SU-DHL-6 (cell line): ENCODE data around the gene CERS6.

Source experiments
- H2AFZ ChIP-seq: fragments of 200-600 bp; sonication (generic); 2 replicates; pipeline ENCODE4 v1.6.1; 2014; ENCODE audit warnings: low read depth, mild to moderate bottlenecking, moderate library complexity, mixed read lengths, antibody characterized with exemption, low read length; ENCODE audit not compliant: severe bottlenecking
- H3F3A ChIP-seq: fragments of 200-600 bp; shearing (Covaris generic); 2 replicates; pipeline ENCODE4 v1.6.0; 2016; ENCODE audit warnings: antibody characterized with exemption, mild to moderate bottlenecking; ENCODE audit not compliant: insufficient read depth
- H3K27ac ChIP-seq: fragments of 200-600 bp; sonication (generic); 2 replicates; pipeline ENCODE4 v1.5.1; 2016; ENCODE audit warnings: low read depth, mild to moderate bottlenecking, low read length, moderate library complexity, mixed read lengths
- H3K27me3 ChIP-seq: fragments of 200-600 bp; sonication (generic), shearing (Covaris generic); 2 replicates; pipeline ENCODE4 v1.6.0; 2014; ENCODE audit warnings: mild to moderate bottlenecking, low read length
- H3K36me3 ChIP-seq: fragments of 200-600 bp; sonication (generic); 2 replicates; pipeline ENCODE4 v1.6.1; 2014; ENCODE audit warnings: mild to moderate bottlenecking, low read length, mixed read lengths
- H3K4me2 ChIP-seq: fragments of 300-600, 200-600 bp; shearing (Covaris generic), sonication (generic); 2 replicates; pipeline ENCODE4 v1.6.0; 2014; ENCODE audit warnings: low read length, low read depth, mild to moderate bottlenecking; ENCODE audit not compliant: poor library complexity, severe bottlenecking
- H3K4me3 ChIP-seq: fragments of 200-600 bp; sonication (generic); 2 replicates; pipeline ENCODE4 v1.5.1; 2014; ENCODE audit warnings: antibody characterized with exemption, low read length, mild to moderate bottlenecking, mixed read lengths; ENCODE audit not compliant: insufficient read depth, poor library complexity, severe bottlenecking
- H3K79me2 ChIP-seq: fragments of 200-600 bp; sonication (generic); 2 replicates; pipeline ENCODE4 v1.6.1; 2014; ENCODE audit warnings: mild to moderate bottlenecking, low read length, moderate library complexity; ENCODE audit not compliant: insufficient read depth
- H3K9ac ChIP-seq: fragments of 200-600 bp; sonication (generic); 2 replicates; pipeline ENCODE4 v1.7.0; 2014; ENCODE audit warnings: mild to moderate bottlenecking, low read length
- H3K9me2 ChIP-seq: fragments of 200-600 bp; sonication (generic); replicated peaks from 2 replicates; pipeline ENCODE4 v1.6.1; 2014; ENCODE audit warnings: low read length; ENCODE audit not compliant: insufficient read depth
- H3K9me3 ChIP-seq: fragments of 200-600 bp; sonication (generic); 2 replicates; pipeline ENCODE4 v1.6.1; 2014; ENCODE audit warnings: low read length, mixed read lengths; ENCODE audit not compliant: insufficient read depth
- H4K20me1 ChIP-seq: fragments of 200-600 bp; sonication (generic); 2 replicates; pipeline ENCODE4 v1.6.1; 2014; ENCODE audit warnings: low read depth, mild to moderate bottlenecking, antibody characterized with exemption, low read length, moderate library complexity, mixed read lengths
- CTCF ChIP-seq: fragments of 200-600 bp; sonication (generic); IDR thresholded peaks from one replicate; pipeline ENCODE4 v1.5.1; 2017; ENCODE audit warnings: antibody characterized with exemption, mild to moderate bottlenecking, low read length, moderate library complexity; ENCODE audit not compliant: insufficient read depth, poor library complexity, severe bottlenecking
- EZH2phosphoT487 ChIP-seq: fragments of 200-600 bp; sonication (generic), shearing (Covaris generic); conservative IDR thresholded peaks from 2 replicates; pipeline ENCODE4 v1.6.1; 2018; ENCODE audit warnings: mild to moderate bottlenecking, antibody characterized with exemption, low read length, moderate library complexity, mixed read lengths

CERS6 gene

GRCh38 chr2:168780669-168781071, 324.6 kb downstream of the CERS6 start:
- no peaks in the 10 kb centered on the region for H3K9me2 ChIP-seq
- no peak overlapping the region for H3K27ac ChIP-seq
- no peak overlapping the region for H3K9ac ChIP-seq
- H3K27me3 ChIP-seq = no peaks in the 10 kb centered on the region
- TF ChIP-seq EZH2phosphoT487 (no peak), CTCF (no peak)
- no peak overlapping the region for H2AFZ ChIP-seq
- no peaks in the 10 kb centered on the region for H3K36me3 ChIP-seq
- H3K79me2 ChIP-seq = no peaks in the 10 kb centered on the region
- H3K4me3 ChIP-seq = no peak overlapping the region
- H4K20me1 ChIP-seq = no peaks in the 10 kb centered on the region
- no peaks in the 10 kb centered on the region for H3K9me3 ChIP-seq
- no peak overlapping the region for H3K4me2 ChIP-seq
- H3F3A ChIP-seq = no peaks in the 10 kb centered on the region

GRCh38 chr2:168781191-168781817, 325.2 kb downstream of the CERS6 start:
- Histone ChIP-seq H3K79me2 (no peaks in the 10 kb centered on the region), H3K9me3 (no peaks in the 10 kb centered on the region), H3K4me3 (no peak overlapping the region), H3K9me2 (no peaks in the 10 kb centered on the region), H3K27me3 (no peaks in the 10 kb centered on the region), H3F3A (no peaks in the 10 kb centered on the region), H3K4me2 (no peak overlapping the region), H3K27ac (no peak overlapping the region), H3K9ac (no peak overlapping the region), H2AFZ (no peak overlapping the region), H4K20me1 (no peaks in the 10 kb centered on the region), H3K36me3 (no peaks in the 10 kb centered on the region)
- TF ChIP-seq CTCF (no peak), EZH2phosphoT487 (no peak)

- Histone ChIP-seq H3K79me2 (no peaks in the 10 kb centered on the region), H3K27ac (no peak overlapping the region), H3K4me3 (no peak overlapping the region), H4K20me1 (no peaks in the 10 kb centered on the region), H3K27me3 (no peaks in the 10 kb centered on the region), H3K36me3 (no peaks in the 10 kb centered on the region), H3K9ac (no peak overlapping the region), H3K9me3 (no peaks in the 10 kb centered on the region), H3F3A (no peaks in the 10 kb centered on the region), H2AFZ (no peak overlapping the region), H3K9me2 (no peaks in the 10 kb centered on the region), H3K4me2 (no peak overlapping the region)
- TF ChIP-seq EZH2phosphoT487 (no peak), CTCF (no peak)
These were observed 326.2 kb downstream of the CERS6 start for GRCh38 chr2:168782271-168782670.
